GM12865 (cell line): ENCODE data around the gene PRRT1.

ENCODE experiments used
- DNase-seq: peaks from one replicate; pipeline ENCODE4 v3.0.0; 2010; ENCODE audit warnings: low read depth
- H3K4me3 ChIP-seq: 2 replicates; pipeline ENCODE4 v1.5.1; 2011; ENCODE audit warnings: mild to moderate bottlenecking, low read depth, low read length, control low read depth
- TF ChIP-seq, protein P1 (sequence below): IDR thresholded peaks from 2 replicates; pipeline ENCODE4 v1.5.1; 2011; ENCODE audit warnings: low read length, control low read depth, low read depth, inconsistent platforms; ENCODE audit not compliant: insufficient read depth; ENCODE audit errors: missing control alignments

The PRRT1 gene

DNA sequence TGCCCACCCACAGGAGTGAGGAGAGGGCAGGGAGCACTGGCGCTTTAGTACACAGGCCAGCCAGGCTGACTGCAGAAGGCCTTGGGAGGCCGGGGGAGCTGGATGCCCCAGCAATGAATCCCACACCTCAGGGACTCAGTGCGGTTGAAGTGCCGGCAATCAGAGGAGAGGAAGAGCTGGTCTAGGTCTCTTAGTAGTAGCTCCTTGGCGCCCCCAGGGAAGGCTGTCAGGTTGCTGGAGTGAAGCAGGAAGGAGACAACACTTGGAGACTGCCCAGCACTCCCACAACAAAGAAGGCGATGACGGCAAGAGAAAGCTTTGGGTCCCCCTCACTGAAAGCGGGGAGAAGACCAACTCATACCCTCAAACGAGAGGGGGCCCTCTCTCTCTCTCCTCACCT, 34.3 kb downstream of the PRRT1 start:
- H3K4me3 ChIP-seq, result no peak overlapping the region
- TF ChIP-seq, protein P1, sequence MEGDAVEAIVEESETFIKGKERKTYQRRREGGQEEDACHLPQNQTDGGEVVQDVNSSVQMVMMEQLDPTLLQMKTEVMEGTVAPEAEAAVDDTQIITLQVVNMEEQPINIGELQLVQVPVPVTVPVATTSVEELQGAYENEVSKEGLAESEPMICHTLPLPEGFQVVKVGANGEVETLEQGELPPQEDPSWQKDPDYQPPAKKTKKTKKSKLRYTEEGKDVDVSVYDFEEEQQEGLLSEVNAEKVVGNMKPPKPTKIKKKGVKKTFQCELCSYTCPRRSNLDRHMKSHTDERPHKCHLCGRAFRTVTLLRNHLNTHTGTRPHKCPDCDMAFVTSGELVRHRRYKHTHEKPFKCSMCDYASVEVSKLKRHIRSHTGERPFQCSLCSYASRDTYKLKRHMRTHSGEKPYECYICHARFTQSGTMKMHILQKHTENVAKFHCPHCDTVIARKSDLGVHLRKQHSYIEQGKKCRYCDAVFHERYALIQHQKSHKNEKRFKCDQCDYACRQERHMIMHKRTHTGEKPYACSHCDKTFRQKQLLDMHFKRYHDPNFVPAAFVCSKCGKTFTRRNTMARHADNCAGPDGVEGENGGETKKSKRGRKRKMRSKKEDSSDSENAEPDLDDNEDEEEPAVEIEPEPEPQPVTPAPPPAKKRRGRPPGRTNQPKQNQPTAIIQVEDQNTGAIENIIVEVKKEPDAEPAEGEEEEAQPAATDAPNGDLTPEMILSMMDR, result no peak
- no peak for DNase-seq

DNA sequence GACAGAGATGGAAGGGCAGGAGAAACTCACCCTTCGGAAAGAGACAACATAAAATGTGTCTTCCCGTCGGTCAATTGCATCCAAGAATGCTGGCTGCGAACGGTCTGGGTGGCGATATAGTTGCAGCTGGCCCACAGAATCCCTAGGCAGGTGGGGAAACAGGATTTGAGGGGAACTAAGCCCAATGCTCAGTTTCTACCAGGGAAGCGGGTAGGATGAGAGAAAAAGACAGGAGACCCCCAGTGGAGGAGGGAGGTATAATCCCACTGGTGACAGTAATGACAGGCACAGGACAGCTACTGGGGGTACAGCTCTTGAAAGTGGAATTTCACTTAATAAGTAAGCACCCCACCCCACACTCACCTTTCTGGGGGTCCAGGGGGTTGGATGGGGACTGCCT, 35.1 kb downstream of the PRRT1 start:
- TF ChIP-seq, protein P1, result no peak
- no peak overlapping the region for H3K4me3 ChIP-seq
- no peak for DNase-seq

DNA sequence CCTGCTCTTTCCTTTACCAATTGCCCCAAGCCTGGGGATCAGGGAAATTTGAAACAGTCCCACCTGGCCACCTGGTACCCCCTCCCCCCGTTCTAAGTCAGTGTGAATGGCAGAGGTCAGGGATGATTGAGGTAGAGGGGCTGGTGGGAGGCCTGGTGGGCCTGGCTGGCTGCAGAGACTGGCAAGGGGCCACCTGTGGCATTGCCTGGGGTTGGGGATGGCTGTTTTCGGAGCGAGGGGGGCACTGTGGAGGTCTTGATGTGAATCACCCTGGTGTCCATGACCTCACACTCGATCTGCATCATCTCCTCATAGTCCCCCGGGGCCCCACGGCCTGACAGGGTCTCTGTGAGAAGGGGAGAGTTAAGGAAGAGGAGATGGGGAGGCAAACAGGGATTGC, 36.1 kb downstream of the PRRT1 start:
- no peak for DNase-seq
- no peak overlapping the region for H3K4me3 ChIP-seq
- TF ChIP-seq, protein P1, result no peak

DNA sequence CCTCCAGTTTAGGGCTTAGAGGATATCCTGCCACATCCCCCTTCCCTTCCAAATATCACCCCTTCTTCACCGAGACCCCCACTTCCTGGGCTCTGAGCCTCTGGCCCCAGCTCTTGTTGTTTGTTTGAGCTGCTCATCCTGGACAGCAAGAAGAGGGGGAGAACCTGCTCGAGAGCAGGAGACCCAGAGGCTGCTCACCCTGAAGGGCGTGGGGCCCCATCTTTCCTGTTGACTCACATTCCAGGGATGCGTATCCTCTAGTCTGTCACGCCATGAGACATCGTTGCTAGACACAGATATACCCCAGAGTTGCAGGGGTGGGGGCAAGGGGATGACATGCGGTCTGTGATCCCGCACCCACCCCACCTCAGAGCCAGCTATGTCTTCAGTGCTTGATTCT, 36.9 kb downstream of the PRRT1 start:
- TF ChIP-seq, protein P1, result no peak
- no peak for DNase-seq
- H3K4me3 ChIP-seq, result no peak overlapping the region

DNA sequence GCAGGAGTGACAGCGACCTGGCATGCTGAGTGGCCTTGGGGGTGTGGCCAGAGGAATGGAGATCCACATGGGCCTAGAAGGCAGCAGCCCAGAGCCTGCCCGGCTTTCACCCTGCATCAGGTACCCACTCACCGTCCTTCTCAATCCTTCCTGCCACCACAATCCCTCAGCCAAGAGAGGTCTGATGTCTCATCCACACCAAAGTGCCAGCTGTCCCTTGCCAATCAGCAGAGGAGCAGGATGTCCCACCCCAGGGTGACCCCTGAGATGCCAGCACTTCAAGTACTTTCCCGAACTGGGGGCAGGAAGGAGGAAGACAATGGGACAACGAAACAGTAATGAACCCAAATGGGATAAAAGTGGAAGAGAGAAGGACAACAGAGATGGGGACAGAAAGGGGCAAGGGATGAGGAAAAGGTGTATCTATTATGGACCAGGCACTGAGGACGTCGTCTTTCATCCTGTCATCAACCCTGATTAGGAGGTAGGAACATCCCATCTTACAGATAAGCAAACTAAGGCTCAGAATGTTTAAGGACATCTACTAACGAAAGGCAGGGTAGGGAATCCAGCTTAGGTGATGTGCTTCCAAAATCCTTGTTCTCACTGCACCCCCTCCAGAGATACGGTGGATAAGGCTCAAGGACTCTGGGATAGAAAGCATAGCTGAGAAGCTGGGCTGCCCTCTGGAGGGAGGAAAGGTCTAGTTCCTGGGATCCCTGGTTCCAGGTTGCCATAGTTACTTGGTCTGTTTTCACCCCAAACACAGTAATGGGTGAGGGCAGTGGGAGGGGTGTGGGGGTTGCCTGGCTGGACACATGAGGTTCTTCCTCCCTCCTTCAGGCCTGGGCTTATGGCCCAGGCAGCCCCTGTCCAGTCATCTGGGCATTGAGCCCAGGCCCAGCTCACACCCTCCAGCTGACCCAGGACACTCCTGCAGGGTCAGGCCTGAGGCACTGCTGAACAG, 38.1 kb downstream of the PRRT1 start:
- TF ChIP-seq, protein P1, result no peak
- DNase-seq, result no peak
- no peak overlapping the region for H3K4me3 ChIP-seq

DNA sequence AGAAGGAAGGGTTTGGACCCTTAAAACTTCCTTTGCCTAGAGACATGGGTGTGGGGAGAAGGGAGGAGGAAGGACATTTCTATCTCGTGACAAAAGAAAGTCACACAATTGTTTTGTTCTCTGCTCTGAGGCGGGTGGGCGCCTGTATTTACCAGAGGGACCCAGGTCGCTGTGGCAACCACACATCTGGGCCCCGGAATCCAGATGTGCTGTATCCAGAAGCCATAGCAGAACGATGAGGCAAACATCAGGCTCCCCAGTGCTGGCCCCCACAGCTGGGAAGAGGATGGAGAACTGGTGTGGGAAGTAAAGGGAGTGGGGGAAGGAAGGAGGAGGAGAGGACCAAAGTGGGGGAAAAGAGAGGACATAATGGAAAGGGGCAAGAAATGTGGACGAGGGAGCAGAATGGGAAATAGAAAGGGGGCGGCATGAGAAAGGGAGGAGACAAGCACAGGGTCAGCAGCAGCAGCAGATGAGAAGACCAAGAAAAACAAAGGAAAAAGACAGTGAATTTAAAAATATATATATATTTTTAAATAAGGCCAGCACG, 39.2 kb downstream of the PRRT1 start:
- TF ChIP-seq, protein P1, result no peak
- DNase-seq, result no peak
- no peak overlapping the region for H3K4me3 ChIP-seq
